Mesenchymal stem cell (in vitro differentiated cells and primary cell): ENCODE measurements around the gene MYLIP.
A peak's percentile ranks its signal among the peaks of the same experiment; 100 is the strongest.

ENCODE experiments used
- DNase-seq: peaks from one replicate; pipeline ENCODE4 v3.0.0-alpha.2; 2013
- H2AFZ ChIP-seq: one replicate; pipeline ENCODE4 v1.6.1; 2013; ENCODE audit warnings: low read depth, mild to moderate bottlenecking, control low read depth, inconsistent platforms, low read length, moderate library complexity
- H2AK5ac ChIP-seq: 2 replicates; pipeline ENCODE4 v1.6.1; 2013; ENCODE audit warnings: low read length, moderate library complexity, mild to moderate bottlenecking, inconsistent platforms; ENCODE audit not compliant: severe bottlenecking
- H2BK120ac ChIP-seq: one replicate; pipeline ENCODE4 v1.6.1; 2013; ENCODE audit warnings: low read depth, mild to moderate bottlenecking, inconsistent platforms, low read length, moderate library complexity
- H2BK12ac ChIP-seq, 2 experiments: one replicate each; pipeline ENCODE4 v1.6.1; 2013; ENCODE audit warnings: inconsistent platforms in 2 of 2, low read length in 2 of 2, mild to moderate bottlenecking in 2 of 2, moderate library complexity in 2 of 2, control low read depth in 1 of 2
- H2BK15ac ChIP-seq: one replicate; pipeline ENCODE4 v1.6.1; 2013; ENCODE audit warnings: mild to moderate bottlenecking, low read depth, inconsistent platforms; ENCODE audit not compliant: poor library complexity, severe bottlenecking
- H2BK5ac ChIP-seq: 2 replicates; pipeline ENCODE4 v1.6.1; 2013; ENCODE audit warnings: low read depth, mild to moderate bottlenecking, low read length, control low read depth, inconsistent platforms; ENCODE audit not compliant: poor library complexity, severe bottlenecking
- H3K14ac ChIP-seq, 2 experiments: one replicate each; pipeline ENCODE4 v1.6.1; 2013; ENCODE audit warnings: inconsistent platforms in 2 of 2, low read length in 2 of 2, control low read depth in 1 of 2, mild to moderate bottlenecking in 1 of 2, moderate library complexity in 1 of 2
- H3K18ac ChIP-seq, 2 experiments: one replicate each; pipeline ENCODE4 v1.6.1; 2013; ENCODE audit warnings: inconsistent platforms in 2 of 2, low read length in 2 of 2, control low read depth in 1 of 2, low read depth in 1 of 2, mild to moderate bottlenecking in 1 of 2
- H3K23ac ChIP-seq, 2 experiments: one replicate each; pipeline ENCODE4 v1.6.1; 2013; ENCODE audit warnings: inconsistent platforms in 2 of 2, low read length in 2 of 2, mild to moderate bottlenecking in 2 of 2, moderate library complexity in 2 of 2, control low read depth in 1 of 2
- H3K27ac ChIP-seq: 2 replicates; pipeline ENCODE4 v1.5.1; 2013; ENCODE audit warnings: mild to moderate bottlenecking, moderate library complexity, low read length, control low read depth, inconsistent platforms; ENCODE audit not compliant: poor library complexity, severe bottlenecking
- H3K27me3 ChIP-seq, 2 experiments: 2 replicates each; pipeline versions ENCODE4 v1.6.1 to v1.7.0; 2013; ENCODE audit warnings: low read length in 2 of 2, mild to moderate bottlenecking in 2 of 2, moderate library complexity in 2 of 2, control low read depth in 1 of 2, inconsistent platforms in 1 of 2; ENCODE audit not compliant: control insufficient read depth in 1 of 2, insufficient read depth in 1 of 2
- H3K36me3 ChIP-seq, 2 experiments: 2 replicates each; pipeline versions ENCODE4 v1.6.1 to v1.7.0; 2013; ENCODE audit warnings: low read length in 2 of 2, control low read depth in 1 of 2, inconsistent platforms in 1 of 2, low read depth in 1 of 2, mild to moderate bottlenecking in 1 of 2; ENCODE audit not compliant: insufficient read depth in 2 of 2, control insufficient read depth in 1 of 2
- H3K4ac ChIP-seq, 2 experiments: one replicate each; pipeline ENCODE4 v1.6.1; 2013; ENCODE audit warnings: inconsistent platforms in 2 of 2, low read length in 2 of 2, mild to moderate bottlenecking in 2 of 2, moderate library complexity in 2 of 2, control low read depth in 1 of 2, low read depth in 1 of 2
- H3K4me1 ChIP-seq: 2 replicates; pipeline ENCODE4 v1.6.1; 2013; ENCODE audit warnings: low read depth, low read length, control low read depth; ENCODE audit not compliant: control insufficient read depth, insufficient read depth
- H3K4me2 ChIP-seq: 2 replicates; pipeline ENCODE4 v1.6.1; 2013; ENCODE audit warnings: low read length, mild to moderate bottlenecking, inconsistent platforms; ENCODE audit not compliant: poor library complexity, severe bottlenecking
- H3K4me3 ChIP-seq, 2 experiments: 2 replicates each; pipeline versions ENCODE4 v1.5.1 to v1.7.0; 2013; ENCODE audit warnings: low read length in 2 of 2, mild to moderate bottlenecking in 2 of 2, control low read depth in 1 of 2, low read depth in 1 of 2; ENCODE audit not compliant: insufficient read depth in 1 of 2
- H3K79me1 ChIP-seq: replicated peaks from 2 replicates; pipeline ENCODE4 v1.6.1; 2013; ENCODE audit warnings: mild to moderate bottlenecking, control low read depth, low read length, inconsistent platforms; ENCODE audit not compliant: poor library complexity, severe bottlenecking
- H3K9ac ChIP-seq: 2 replicates; pipeline ENCODE4 v1.7.0; 2013; ENCODE audit warnings: mild to moderate bottlenecking, low read length, moderate library complexity
- H3K9me3 ChIP-seq: 2 replicates; pipeline ENCODE4 v1.7.0; 2013; ENCODE audit warnings: mild to moderate bottlenecking, low read length; ENCODE audit not compliant: control insufficient read depth
- H4K8ac ChIP-seq: one replicate; pipeline ENCODE4 v1.6.1; 2013; ENCODE audit warnings: inconsistent platforms, mild to moderate bottlenecking, low read length, moderate library complexity
- H4K91ac ChIP-seq: one replicate; pipeline ENCODE4 v1.6.1; 2013; ENCODE audit warnings: mild to moderate bottlenecking, low read length, inconsistent platforms
- WGBS: methylation state at CpG from one replicate; pipeline ENCODE4 v1.1.7; 2013; ENCODE audit warnings: mixed read lengths; 5-methylcytosine and 5-hydroxymethylcytosine counted together

The MYLIP gene

GRCh38 chr6:16130437-16130891 lies 1.6 kb downstream of the MYLIP start:
- Histone ChIP-seq H4K8ac (no peak overlapping the region), H3K4me3 (peak overlapping the region in 1 of 2 experiments; percentile 98), H3K4me1 (peaks cover 1% of the 10 kb centered on the region), H2BK12ac (no peak overlapping the region), H2AFZ (no peak overlapping the region), H3K79me1 (peaks cover 12% of the 10 kb centered on the region), H2BK120ac (no peak overlapping the region), H3K4ac (peak overlapping the region in 1 of 2 experiments; percentile 64), H2BK5ac (no peak overlapping the region), H2AK5ac (peak overlapping the region; percentile 11), H4K91ac (no peak overlapping the region), H3K9ac (peak overlapping the region; percentile 83), H3K27ac (peak overlapping the region; percentile 69), H3K18ac (peak overlapping the region in 1 of 2 experiments; percentile 4), H3K14ac (no peak overlapping the region), H3K36me3 (peaks cover 0 to 23% of the 10 kb centered on the region in 2 experiments), H2BK15ac (no peak overlapping the region), H3K9me3 (no peaks in the 10 kb centered on the region), H3K4me2 (peak overlapping the region; percentile 57), H3K23ac (no peak overlapping the region), H3K27me3 (peaks cover 4% of the 10 kb centered on the region in 2 experiments)
- 32% methylated on average over 8 of the region's 8 CpGs for WGBS
- DNase-seq, result no peak

DNA sequence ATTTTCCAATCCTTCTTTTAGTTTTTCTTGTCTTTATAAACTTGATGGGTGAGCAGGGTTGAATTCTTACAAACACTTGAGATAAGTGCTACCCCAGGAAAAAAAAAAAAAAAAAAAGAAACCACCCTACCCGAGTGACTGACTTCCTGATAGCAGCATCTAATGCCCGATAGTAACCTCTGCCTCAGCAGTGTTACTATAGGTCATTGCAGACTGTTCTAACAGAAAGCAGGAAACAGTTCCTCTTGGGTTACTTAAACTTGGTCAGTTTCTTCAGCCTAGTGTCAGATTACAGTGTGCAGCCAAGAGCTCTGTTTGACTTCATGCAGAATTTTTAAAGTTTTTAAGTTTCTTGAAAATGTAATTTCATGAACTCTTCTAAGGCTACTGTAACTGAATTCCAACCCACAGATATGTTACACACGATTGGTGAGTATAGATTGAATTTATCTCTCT lies 2.1 kb downstream of the MYLIP start:
- Histone ChIP-seq H2BK15ac (no peak overlapping the region), H2AFZ (no peak overlapping the region), H3K4me1 (peaks cover 1% of the 10 kb centered on the region), H3K14ac (no peak overlapping the region), H2BK12ac (no peak overlapping the region), H4K91ac (no peak overlapping the region), H3K18ac (no peak overlapping the region), H3K27me3 (peaks cover 4% of the 10 kb centered on the region in 2 experiments), H3K9ac (peak overlapping the region; percentile 83), H2AK5ac (no peak overlapping the region), H3K27ac (peak overlapping the region; percentile 69), H3K4me2 (peak overlapping the region; percentile 57), H3K36me3 (peaks cover 0 to 23% of the 10 kb centered on the region in 2 experiments), H3K4ac (no peak overlapping the region), H3K4me3 (peak overlapping the region in 1 of 2 experiments; percentile 98), H3K23ac (no peak overlapping the region), H2BK120ac (no peak overlapping the region), H3K79me1 (peaks cover 12% of the 10 kb centered on the region), H2BK5ac (no peak overlapping the region), H3K9me3 (no peaks in the 10 kb centered on the region), H4K8ac (no peak overlapping the region)
- WGBS, result 0% methylated on average over 1 of the region's 3 CpGs
- DNase-seq, result peak; percentile 91

DNA sequence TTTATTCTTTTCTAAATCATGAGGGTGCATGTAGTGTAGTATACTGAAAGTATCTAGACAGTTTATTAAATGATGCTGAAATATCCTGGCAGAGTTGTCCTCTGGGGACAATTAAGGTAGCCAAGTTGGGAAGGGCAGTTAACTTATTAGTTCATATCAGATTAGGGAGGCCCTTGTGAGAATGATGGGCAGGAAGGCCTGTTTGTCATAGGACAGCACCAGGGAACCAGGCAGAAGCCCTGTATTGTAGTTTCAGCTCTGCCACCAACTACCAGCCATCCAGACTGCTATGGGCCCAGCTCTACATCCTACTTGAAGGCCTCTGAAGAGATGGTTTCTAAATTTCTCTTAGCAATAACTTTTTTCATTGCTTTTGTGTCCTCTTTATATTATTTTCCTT lies 4.0 kb downstream of the MYLIP start:
- H2BK120ac ChIP-seq, result no peak overlapping the region

DNA sequence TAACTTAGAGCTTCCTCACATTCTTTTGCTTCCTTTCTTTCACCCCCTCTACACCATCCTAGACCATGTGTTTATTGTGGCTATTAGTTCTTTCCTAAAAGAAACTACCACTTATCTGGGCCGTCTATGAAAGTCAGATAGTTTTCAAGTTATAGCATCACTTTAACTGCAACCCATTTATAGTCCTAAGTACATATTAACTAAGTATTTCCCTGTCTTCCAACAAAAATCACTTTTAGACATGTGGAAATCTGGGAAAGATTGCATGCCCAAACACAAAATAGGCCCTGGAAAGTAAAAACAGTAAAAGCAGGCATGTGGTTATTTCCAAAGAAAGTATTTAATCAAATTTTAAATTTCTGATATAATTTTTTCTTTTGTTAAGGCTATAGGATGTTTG lies 5.5 kb downstream of the MYLIP start:
- H3K18ac ChIP-seq, result no peak overlapping the region
- no peaks in the 10 kb centered on the region for H3K27me3 ChIP-seq
- H3K4ac ChIP-seq, result no peak overlapping the region
- peak overlapping the region in 1 of 2 experiments; percentile 20 for H3K4me3 ChIP-seq
- H3K23ac ChIP-seq, result no peak overlapping the region
- H2BK15ac ChIP-seq, result no peak overlapping the region
- no peak overlapping the region for H2AFZ ChIP-seq
- WGBS, result 25% methylated on average over 1 of the region's 1 CpG
- no peak overlapping the region for H2BK120ac ChIP-seq
- H4K91ac ChIP-seq, result no peak overlapping the region
- no peak overlapping the region for H2BK12ac ChIP-seq
- H3K4me1 ChIP-seq, result peaks cover 2% of the 10 kb centered on the region
- H4K8ac ChIP-seq, result no peak overlapping the region
- no peak overlapping the region for H3K27ac ChIP-seq
- H3K36me3 ChIP-seq, result peaks cover 0 to 23% of the 10 kb centered on the region in 2 experiments
- no peaks in the 10 kb centered on the region for H3K9me3 ChIP-seq
- H2BK5ac ChIP-seq, result no peak overlapping the region
- H3K4me2 ChIP-seq, result no peak overlapping the region
- peaks cover 11% of the 10 kb centered on the region for H3K79me1 ChIP-seq
- no peak overlapping the region for H3K14ac ChIP-seq
- DNase-seq, result no peak
- H3K9ac ChIP-seq, result peak overlapping the region; percentile 34
- H2AK5ac ChIP-seq, result no peak overlapping the region

More for the DNA sequence above, 4.0 kb downstream of the MYLIP start:
- Histone ChIP-seq H3K9ac (no peak overlapping the region), H2AFZ (no peak overlapping the region), H3K9me3 (no peaks in the 10 kb centered on the region), H4K91ac (no peak overlapping the region), H3K4ac (no peak overlapping the region), H3K18ac (no peak overlapping the region), H3K27me3 (peaks cover 0 to under 1% of the 10 kb centered on the region in 2 experiments), H2BK15ac (no peak overlapping the region), H3K79me1 (peaks cover 12% of the 10 kb centered on the region), H3K14ac (no peak overlapping the region), H2BK12ac (no peak overlapping the region), H3K23ac (no peak overlapping the region), H4K8ac (no peak overlapping the region), H3K4me2 (no peak overlapping the region), H2AK5ac (no peak overlapping the region), H2BK5ac (peak overlapping the region; percentile 24), H3K4me1 (peaks cover 3% of the 10 kb centered on the region), H3K4me3 (peak overlapping the region in 1 of 2 experiments; percentile 47), H3K27ac (no peak overlapping the region), H3K36me3 (peaks cover 0 to 23% of the 10 kb centered on the region in 2 experiments)
- DNase-seq, result no peak
